IPS DF 19.7 (cell line): ENCODE measurements around the gene CCNK.

Experiments used
- DNase-seq: peaks from one replicate; pipeline ENCODE4 v3.0.0-alpha.2; 2013; ENCODE audit warnings: low read depth, low spot score

CCNK gene

DNA sequence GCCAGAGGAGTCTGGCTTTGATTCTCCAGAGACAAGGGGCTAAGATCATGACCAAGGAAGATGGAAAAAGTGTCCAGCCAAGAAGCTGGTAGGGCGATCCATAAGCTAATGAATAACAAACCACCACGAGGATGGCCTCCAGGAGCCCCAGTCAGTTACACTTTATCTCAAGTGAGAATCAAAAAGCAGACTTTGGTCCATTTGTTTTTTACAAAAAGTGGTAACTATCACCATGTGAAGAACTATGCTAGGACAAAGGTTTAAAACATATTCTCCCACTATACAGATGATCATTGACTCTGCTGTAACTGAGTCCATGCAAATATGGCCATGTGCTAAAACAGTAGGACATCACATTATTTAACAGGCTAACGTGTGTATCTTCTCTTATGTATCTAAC is 14.5 kb upstream of the CCNK start:
- no peak for DNase-seq

DNA sequence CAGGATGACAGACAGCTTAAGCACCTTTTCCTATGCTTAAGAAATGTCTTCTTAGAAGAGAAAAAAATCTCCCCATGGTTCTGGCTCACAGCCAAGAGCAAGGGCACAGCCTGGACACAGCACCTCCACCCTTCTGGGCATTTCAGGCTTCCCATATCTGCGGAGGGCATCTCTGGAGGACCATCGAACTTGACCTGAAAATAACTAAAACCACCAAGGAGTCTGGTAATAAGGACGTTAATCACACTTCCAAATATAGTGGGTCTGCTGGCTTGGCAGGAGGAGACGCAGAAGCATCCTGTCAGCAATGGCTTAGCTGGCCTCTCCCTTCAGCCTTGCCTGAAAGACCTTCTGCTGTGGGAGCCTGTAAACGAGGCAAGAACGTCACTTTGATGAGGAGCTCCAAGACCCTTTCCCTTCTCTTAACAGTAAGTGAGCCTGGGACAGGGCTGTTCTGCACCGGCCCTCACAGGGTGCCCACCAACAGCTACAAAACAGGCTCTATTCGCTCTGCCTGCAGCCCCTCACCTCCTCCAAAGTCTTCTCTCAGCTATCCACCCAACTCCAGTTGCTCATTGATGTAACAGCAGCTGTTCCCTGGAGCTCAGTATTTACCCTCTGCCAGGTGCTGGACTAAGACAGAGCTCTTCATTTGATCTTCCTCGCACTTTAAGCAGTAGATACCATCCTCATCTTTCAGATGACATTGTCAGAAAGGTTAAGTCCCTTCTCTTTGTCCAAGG is 13.7 kb upstream of the CCNK start:
- DNase-seq = no peak

DNA sequence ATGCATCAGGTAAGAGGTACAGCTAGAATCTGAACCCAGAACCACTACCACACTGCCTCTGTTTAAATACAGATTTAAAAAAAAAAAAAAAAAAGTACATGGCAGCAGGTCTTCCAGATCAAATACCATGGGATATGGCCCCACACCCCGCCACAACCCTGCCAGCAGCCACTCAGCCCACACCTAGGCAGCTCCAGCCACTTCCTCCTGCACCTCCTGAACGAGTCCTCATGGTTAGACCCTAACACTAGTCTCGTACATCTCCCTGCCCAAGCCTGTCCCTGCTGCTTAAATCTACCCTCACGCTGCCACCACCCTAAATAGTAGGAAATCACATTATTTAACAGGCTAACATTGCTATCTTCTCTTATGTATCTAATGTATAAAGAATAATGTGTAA is 13.1 kb upstream of the CCNK start:
- no peak for DNase-seq

DNA sequence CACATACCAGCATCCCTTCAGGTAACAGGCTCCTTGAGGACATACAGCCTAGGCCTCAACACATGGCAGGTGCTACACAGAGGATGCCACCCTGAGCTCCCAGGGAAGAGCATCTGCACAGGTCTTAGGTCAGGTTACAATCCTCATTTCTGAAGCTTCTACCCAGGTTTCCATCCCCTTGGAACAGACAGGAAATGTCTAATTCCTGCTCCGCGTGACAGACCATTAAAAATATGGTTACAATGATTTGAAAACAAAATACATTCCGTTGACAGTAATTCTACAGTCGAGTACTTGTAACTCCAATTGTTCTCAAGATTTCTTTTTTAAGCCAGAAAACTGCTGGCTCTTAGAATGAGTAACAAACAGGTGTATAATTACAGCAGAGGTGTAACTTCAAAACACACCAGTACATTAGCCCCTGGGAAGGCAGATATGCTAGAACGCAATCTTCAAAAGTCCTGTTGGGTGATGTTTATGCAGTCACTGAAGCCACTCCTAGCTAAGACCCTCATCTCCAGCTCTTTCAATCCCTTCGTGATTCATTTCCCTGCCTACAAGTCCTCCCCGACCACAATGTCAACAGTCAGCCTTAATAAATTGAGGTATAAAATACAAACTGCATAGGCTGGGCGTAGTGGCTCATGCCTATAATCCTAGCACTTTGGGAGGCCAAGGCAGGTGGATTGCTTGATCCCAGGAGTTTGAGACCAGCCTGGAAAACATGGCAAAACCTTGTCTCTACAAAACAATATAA is 12.2 kb upstream of the CCNK start:
- DNase-seq = no peak

DNA sequence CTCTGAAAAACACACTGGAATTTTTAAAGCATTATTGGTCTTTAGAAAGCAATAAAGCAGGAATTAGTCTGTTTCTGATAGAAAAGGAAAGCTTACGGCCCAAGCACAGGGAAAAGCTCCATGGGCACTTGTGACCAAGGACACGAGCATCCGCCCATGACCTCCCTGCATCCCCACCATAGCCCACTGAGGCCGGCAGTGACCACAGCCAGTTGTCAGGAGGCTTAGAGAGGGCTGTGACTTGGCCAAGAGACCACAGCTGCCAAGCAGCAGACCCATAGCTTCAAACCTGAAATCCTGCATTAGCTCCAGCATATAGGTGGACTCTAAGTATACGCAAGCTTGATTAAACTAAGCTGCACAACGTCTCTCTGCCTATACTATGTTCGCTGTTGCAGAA is 9.5 kb upstream of the CCNK start:
- DNase-seq = no peak

DNA sequence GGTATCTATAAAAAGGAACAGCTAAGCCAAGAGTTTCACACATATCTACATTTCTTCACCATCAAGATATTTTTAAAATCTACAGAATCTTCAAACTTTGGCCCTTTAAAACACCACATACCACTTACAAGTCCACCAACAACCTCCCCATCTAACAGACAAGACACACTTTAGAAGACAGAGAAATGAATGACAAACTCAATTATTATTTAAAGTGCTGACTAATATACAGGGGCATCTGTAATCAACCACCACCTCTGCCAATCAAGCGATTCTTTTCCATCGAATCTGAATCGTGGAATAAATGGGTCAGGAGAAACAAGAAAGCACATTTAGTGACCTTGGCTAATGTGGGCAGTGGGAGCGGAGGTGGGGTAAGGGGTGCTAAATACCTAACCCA is 8.3 kb upstream of the CCNK start:
- no peak for DNase-seq

DNA sequence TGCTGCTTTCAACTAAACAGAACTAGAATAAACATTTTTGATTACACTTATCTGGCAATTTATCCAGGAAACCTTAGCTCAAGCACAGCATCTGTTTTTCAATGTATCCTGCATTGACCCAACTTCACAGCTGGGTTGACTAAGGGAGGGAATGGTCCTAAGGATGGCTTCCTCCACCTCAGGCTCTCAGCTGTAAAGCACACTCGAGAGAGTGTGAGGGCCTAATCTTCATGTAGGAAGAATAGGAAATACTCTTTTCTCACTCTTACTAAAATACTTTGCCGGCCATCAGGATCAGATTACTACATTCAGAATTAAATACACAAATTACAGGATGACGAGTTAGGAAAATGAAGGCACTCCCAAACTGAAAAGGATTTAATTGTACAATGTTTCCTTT is 7.8 kb upstream of the CCNK start:
- DNase-seq = no peak

DNA sequence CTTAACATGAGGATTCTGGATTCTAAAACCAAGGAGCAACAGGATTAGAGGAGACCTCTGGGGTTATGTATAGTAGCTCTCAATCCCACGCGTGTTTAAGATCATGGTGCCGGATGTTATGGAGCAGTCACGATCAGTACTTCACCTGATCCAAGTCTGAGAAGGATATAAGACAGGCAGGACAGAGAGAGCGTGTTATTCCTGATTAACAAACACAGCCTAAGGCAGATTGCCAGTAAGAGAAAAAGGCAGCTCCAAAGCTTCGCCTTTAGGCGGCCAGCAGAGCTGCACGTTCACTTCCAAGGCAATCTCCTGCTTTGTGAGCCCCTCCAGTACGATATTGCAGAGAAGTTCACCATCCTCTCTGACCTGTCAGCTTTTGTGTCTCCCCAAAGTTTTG is 6.0 kb upstream of the CCNK start:
- DNase-seq = no peak

DNA sequence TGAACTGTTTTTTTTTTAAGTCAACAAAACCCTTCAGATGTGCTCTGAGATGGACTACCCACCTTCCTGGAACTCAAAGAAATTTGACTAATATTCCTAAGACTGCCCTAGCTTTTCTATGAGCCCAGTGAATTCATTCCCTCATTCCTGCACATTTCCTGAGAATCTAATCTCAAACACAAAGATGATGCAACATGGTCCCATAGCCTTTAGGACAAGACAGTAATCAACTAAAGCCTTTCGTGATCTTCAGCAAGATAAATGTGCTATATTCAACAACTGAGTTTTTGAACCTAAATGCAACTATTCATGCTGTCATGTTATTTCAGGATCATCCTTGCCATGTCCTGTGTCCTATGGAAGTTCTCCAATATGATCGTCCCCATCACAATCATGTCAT is 5.5 kb upstream of the CCNK start:
- DNase-seq = no peak

DNA sequence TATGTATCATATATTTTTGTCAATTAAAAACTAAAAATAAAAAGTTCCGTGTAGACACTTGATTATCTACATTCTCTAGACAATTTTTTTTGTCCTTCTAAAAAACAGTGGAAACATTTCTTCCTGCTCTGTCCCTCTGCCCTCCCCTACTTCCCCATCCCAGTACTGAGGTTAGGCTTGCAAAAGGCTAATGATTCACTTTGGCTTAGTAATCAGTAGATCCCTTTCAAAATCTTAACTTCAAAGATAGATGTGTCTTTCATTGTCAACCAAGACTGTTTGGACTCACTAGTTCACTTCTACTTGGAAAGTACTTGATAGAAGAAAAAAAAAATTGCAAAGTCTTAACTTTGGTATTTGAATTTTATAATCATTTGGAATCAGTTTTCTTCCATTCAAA is 4.3 kb upstream of the CCNK start:
- no peak for DNase-seq

DNA sequence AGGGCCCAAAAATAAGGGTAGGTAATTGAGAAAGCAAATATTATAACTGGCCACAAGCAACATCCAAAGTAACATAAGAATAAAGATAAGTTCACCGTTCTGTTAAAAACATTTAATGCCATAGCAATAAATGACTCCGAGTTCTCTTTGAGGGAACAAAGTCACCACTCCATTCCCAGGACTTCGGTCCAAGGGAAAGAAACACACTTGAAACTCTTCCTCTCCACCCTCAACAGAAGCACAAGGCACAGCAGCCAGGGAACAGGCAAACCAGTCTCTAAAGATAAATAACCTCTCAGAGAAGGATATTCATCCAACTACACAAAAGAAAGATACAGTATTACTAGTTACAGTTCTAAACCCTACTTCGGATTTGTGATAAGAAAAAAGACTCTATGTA is 3.1 kb upstream of the CCNK start:
- no peak for DNase-seq

DNA sequence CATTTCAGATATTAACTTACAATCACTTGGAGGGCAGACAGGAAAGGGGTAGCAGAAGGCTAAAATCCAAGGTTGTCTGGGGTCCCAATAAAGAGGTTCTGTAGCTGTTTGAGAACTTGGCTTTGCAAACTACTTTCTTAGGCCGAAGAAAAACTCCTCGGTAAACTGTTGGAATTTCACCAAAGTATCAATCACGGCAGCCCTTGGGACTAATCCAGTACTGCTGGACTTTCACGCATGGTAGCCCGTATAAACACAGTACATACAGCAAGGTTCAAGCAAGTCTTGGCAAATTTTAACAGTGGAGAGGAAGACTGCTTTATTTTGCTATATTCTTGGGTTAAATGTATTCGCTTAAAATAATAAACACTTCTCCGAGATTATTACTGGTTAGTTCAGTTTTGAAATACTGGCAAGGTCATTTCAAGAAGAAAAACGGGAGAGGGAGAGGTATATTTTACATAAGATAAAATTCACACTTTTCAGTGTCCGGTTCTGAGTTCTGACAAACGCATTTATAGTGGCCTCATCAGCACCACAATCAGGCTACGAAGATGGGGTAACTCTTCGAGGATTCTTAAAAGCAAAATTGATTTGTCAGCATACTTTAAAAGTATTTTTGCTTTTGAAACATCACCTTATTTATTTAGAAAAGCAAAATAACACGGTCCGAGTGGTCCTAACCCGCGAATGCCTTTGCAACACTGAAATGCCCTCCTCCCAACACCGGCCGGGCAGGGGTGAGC is 1.9 kb upstream of the CCNK start:
- no peak for DNase-seq

DNA sequence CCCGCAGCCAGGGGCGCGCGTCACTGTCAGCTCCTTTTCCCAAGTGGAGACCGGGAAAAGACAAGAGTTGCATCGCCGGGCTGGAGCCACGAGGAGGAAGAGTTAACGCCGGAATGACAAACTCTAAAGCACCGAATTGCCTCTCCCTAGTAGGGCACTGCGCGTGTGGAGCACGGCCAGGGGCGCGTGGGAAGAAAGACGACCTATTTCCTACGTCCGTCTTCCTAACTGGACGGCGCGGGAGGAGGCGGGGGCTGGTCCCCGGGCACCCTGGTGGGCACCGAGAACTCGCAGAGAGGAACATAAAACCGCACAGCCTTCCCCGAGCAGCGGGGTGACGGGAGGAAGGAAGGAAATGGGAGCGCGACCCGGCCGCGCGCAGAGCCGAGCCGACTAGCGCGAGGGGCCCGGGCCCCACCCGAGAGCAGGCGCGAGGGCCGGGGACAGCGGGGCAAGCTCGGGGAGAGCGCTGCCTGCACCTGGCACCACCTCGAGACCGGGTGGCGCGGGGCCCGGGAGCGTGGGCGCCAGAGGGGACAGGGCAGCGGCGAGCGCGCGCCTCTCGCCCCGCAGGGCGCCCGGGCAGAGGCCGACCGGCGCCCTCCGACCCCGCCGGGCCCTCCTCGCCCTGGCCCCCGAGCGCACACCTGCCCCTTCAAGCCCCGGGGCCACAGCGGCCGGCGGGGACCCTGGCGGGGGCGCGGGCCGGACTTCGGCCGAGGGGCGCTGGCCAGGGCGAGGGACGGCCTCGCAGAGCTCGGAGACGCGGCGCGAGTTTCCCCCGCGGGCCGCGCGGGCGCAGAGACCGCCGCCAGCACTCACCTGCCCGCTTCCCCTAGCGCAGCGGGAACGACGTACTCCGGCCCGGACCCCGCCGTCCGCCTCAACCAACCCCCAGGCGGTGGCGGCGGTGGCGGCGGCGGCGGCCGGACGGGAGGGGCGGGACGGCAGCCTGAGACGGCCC is 1.0 kb upstream of the CCNK start, which contains the start of gene SETD3:
Gene SETD3, minus strand, starts transcription at position 954 of the 964 bp plus-strand sequence. CDS start 15,054 bp downstream, outside the sequence.
- DNase-seq = no peak

DNA sequence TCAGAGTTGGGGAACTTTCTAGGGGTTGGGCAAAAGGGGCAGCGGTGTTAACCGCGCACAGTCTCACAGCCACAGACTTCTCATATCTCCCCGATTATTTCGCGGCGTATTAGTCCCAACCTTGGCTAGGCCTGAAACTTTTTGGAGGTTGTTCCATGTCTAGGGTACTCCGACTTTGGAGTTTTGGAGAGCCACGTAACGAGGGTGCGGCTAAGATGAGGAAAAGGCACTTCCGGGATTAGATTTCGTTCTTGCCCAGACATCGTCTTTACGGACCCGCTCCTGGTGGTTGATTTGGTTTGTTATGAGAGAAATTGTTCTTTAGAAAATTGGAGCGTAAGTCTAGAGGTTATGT is 513 bp downstream of the CCNK start:
- no peak for DNase-seq

DNA sequence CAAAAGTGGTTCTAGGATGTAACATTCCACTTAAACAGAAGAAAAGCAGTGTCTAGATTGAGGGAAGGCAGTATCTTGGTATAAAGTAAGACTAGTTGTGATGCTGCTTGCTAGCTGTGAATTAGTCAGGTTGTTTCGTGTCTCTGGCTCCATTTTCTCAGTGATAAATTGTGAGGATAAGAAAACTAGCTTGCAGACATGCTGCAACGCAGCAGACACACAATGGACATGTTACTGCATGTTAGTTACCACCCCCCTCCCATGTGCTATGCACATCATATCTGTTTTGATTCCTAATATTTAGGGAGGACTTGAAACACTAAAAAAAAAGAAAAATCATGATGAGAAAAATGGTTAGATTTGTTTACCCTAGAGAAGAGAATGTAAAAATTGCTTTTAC is 2.9 kb downstream of the CCNK start:
- DNase-seq = no peak

DNA sequence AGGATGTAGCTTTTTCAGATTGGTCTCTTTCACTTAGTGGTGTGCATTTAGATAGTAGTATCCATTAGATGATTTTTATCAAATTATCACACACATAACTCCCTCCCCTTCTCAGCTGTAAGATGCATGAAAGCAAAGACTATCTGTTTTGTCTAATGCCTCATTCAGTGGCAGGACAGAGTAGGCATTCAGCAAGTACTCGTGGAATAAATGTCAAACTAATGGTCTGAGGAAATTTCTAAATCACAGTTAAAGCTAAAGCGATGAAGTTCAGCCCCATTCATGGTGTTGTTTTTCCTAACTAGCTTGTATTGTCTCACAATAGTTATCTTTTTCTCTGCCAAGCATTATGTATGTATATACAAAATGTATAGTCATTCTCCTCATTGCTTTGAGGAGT is 16.1 kb downstream of the CCNK start:
- DNase-seq = no peak

DNA sequence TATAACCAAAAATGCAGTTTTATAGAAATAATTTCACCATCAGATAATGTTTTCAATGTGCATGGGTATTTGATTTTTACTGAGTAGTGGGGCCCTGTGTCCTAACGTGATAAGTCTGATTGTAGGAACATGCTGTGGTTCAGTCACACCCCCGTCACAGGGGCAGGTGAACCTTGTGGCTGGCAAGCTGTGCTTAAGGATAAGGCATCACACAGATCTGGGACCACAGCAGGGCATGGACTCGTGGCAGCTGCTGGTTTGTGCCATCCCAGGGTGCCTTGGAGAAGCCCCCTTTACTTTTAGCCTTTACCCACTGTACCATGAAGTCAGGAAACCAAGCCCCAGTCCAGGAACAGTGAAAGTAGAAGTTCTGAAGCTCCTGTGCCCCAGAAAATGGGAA is 16.7 kb downstream of the CCNK start:
- no peak for DNase-seq

DNA sequence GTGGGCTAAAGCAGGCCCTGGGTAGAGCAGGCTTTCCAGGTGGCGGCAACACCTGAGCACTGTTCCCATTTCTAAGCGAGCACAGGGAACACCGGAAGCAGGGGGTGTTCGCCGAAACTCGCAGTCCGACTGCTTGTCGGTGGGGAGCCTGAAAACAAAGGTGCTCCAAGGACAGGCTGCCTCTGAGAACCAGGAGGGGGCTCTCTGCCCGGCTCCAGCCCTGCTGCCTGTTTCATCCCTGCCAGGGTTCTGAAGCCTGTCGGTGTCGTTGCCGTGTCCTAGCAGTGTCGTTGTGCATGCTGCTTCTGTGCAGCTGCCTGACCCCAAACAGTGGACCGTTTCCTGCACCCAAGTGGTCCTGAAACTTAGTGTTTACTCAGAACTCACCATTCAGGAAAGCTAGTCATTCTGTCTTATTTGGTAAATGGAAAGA is 21.8 kb downstream of the CCNK start:
- DNase-seq = peak; percentile 56

DNA sequence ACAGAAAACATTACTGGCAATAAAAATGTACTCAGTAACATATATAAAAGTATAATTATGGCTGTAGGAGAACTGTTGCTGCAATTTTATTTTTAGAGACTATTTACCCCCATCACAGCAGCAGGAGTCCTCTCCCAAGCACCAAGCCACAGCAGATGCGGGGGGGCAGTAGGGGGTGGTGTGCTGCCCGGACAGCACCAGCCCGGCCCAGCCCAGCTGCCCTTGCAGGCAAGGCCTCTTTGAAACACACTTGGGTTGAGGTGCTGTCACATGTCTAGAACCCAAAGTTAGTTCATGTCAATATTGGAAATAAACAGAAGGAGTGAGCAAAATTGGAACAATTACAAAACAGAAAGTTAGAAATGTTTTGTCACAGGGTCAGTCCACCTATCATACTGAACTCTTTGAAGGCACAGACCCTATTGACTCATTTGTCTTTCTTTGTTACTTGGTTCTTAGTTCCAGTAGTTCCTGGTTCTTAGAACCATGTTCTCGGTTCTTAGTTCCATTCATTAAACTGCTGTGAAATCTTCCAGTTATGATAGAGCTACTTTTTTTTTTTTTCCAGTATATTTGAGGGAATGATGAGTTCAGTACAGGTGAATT is 22.7 kb downstream of the CCNK start:
- no peak for DNase-seq

DNA sequence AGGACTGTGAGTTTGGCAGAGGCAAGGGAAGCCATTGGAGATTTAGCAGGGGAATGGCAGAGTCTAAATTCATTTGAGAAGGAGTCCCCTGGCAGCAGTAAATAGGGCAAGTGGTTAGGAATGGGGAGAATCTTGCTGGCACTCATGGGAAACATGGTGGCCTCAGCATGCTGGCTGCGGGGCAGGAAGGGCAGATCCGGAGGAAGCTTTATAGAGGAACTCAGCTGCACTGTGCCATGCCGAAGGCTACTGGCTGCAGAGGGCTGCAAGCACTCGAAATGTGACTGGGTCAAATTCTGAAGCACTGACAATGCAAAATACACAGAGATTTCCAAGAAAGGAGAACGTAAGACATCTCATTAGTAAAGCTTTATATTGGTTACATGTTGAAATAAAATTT is 23.9 kb downstream of the CCNK start:
- no peak for DNase-seq

DNA sequence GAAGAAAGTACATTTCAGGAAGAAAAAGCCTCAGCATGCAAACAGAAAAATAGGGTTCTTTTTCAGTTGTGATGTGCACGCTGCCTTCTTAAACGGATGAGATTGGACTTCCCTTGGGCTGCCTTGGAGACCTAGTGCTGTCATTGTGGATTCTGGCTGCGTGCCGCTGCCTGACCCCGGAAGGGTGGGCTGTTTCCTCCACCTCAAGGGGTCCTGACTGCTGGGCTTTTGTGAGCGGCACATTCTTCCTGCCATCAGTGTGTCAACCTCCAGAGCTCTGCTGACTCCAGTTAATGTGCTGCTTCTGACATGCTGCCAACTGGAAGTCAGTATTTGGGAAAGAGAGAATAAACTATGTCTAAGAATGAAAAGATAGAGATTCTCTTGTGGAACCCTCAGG is 25.1 kb downstream of the CCNK start:
- DNase-seq = no peak
